Mononuclear cell (primary cell): ENCODE data around the gene NPEPL1. TPM values are rescaled to one million over a fixed set of nuclear protein-coding genes. Genes with fewer than 3 reads are reported as not detected.
"Not testable (repeated sequence)": the region's sequence is repeated elsewhere in the genome, so short reads cannot be mapped to it uniquely, and the experiment has no call there.

Source experiments
- H3K27me3 ChIP-seq: 2 replicates; pipeline ENCODE4 v1.6.0; 2011; ENCODE audit warnings: low read length, control low read depth; ENCODE audit not compliant: insufficient read depth
- H3K4me1 ChIP-seq: 2 replicates; pipeline ENCODE4 v1.5.1; 2011; ENCODE audit warnings: mild to moderate bottlenecking, low read length, control low read depth; ENCODE audit not compliant: insufficient read depth
- H3K4me3 ChIP-seq: 2 replicates; pipeline ENCODE4 v1.5.1; 2011; ENCODE audit warnings: mild to moderate bottlenecking, low read length, moderate library complexity
- H3K9me3 ChIP-seq: 2 replicates; pipeline ENCODE4 v1.5.1; 2011; ENCODE audit warnings: low read depth, mild to moderate bottlenecking, control low read depth, low read length
- total RNA-seq: library from RNA; depleted of rRNA; stranded (reverse); fragments of >200 nt; gene quantifications from one replicate; pipeline ENCODE4 v1.2.3, GENCODE V29; 2012

NPEPL1 gene
- total RNA-seq, 1 donor, result 25.5 TPM

DNA sequence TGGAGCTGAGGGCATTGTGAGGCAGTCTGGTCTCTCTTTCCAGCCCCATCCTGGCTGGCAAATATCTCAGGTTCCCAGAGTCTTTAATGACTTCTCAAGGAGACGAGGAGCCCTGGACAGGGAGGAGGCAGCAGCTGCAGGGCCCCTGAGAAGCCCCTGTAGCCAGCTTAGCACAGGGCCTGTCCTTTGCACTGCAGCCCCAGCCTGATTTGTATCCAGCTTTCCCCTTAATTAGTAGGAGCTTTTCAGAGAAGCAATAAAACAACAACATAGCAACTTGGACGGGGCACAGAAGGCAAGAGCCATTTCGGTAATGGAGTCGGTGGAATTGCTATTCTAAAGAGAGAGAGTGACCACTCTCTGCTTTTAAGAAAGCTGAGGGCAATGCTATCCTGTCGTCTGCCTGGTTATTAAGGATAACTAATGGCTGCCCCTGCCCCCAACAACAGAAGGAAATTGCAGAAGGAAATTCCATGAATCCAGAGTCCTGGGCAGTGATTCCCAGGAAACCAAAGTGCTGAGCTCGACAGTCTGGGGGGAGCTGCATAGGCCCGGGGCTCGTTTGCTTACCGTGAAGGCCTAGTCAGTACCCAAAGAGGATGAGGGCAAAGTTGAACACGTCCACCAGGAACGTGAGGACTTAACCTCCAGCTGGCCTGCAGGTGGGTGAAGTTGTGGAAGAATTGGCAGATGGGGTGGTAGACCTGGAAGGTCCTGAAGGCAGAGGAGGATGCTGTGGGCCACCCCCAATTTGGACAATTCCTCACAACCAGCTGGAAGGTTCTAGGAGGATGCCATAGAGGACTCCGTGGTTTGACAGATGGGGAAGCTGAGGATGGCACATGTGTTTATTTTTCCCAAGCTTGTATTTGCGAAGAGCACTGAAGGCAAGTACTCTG is 50.3 kb downstream of the NPEPL1 start:
- Histone ChIP-seq H3K4me3 (no peak overlapping the region), H3K9me3 (no peaks in the 10 kb centered on the region), H3K27me3 (peaks cover 4% of the 10 kb centered on the region)

DNA sequence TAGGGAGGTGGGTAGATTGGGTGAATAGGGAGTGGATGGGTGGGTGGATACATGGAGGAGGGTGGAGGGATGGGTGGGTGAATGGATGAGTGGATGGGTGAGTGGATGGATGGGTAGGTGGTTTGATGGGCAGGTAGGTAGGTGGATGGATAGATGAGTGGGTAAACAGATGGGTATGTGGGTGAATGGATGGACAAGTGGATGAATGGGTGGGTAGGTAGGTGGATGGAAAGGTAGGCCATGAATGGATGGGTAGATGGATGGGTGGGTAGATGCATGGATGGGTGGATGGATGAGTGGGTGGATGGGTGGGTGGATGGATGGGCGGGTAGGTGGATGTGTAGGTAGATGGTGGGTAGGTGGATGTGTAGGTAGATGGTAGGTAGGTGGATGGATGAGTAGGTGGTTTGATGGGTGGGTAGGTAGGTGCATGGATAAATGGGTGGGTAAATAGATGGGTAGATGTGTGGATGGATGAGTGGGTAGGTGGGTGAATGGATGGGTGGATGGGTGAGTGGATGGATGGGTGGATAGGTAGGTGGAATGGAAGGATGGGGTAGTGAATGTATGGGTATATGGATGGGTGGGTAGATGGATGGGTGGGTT is 51.4 kb downstream of the NPEPL1 start:
- H3K4me3 ChIP-seq, result no peak overlapping the region
- H3K27me3 ChIP-seq, result no peaks in the 10 kb centered on the region
- no peaks in the 10 kb centered on the region for H3K4me1 ChIP-seq
- H3K9me3 ChIP-seq, result no peaks in the 10 kb centered on the region

More for the DNA sequence above, 50.3 kb downstream of the NPEPL1 start:
- H3K4me1 ChIP-seq, result no peaks in the 10 kb centered on the region

DNA sequence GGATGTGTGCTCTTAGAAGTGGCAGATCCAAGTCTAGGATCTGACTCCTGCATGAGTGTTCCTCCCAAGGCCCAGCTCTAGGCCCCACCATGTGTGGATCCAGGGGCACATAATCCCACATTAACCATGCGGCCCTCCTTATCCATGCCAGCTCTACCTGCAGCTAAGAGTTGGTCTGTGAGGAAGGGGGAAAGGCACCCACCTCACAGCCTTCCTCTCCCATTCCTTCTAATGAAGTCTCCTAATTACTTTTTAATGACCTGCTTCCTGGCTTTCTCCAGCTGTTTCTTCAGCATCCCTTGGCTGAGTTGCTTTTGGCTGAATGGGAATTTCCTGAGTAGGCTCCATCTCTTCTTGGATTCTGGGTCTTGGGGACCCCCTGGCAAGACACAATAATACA is 52.2 kb downstream of the NPEPL1 start:
- Histone ChIP-seq H3K27me3 (no peaks in the 10 kb centered on the region), H3K4me1 (no peaks in the 10 kb centered on the region), H3K4me3 (no peak overlapping the region), H3K9me3 (no peaks in the 10 kb centered on the region)

DNA sequence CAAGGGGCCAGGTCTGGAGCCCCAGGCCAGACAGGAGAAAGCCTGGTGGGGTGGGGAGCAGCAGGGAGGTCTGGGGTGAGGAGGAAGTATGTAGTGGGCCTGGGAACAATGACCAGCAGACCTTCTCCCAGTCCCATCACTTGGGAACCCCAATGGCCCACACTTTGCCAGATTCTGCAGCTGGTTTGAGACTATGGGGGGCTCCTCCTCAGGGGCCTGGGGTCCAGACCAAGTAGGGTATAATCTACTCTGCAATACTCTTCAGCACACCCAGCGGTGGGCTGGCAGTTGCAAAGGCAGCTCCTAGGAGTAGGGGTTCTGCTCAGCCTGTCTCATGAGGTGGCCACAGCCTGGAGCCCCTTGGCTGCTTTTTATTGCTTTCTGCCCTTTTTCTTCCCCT is 52.8 kb downstream of the NPEPL1 start:
- H3K4me3 ChIP-seq, result no peak overlapping the region

DNA sequence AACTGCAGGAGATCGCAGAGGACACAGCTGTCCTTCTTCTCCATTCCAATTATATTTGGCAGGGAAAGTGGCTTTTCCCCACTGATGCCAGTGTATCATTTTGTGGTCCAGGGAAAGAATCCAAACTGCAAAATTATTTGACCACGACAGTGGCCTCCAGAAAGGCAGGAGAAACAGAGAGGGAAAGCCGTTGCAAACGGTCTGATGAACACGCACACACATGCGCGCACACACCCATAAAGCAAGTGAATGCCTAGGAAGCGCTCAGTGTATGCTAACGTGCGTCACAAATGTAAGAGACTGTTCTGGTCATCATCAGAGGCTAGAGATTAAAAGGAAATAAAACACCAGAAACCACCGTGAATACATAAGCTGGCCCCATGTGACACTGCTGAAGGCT is 54.0 kb downstream of the NPEPL1 start:
- Histone ChIP-seq H3K9me3 (no peaks in the 10 kb centered on the region), H3K27me3 (no peaks in the 10 kb centered on the region)

More for the DNA sequence above, 52.8 kb downstream of the NPEPL1 start:
- Histone ChIP-seq H3K9me3 (no peaks in the 10 kb centered on the region), H3K4me1 (no peaks in the 10 kb centered on the region), H3K27me3 (no peaks in the 10 kb centered on the region)

DNA sequence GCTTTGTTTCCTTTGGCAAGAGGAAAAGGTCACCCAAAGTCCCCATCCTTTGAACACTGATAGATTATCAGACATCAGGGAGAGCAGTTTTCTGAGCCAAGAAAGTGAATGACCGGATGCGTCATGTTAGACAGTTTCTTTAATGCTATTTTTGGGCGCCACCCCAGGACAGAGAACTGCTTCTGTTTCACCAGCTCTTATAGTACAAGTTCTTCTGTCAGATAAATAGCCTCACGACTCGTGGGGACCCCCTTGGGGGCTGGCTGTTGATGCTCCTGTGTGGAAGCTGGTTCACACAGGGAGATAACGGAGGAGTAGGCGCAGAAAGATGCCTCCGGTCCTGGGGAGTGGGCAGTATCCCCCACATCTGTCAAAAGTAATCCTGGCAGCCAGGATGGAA is 54.6 kb downstream of the NPEPL1 start:
- H3K4me3 ChIP-seq, result no peak overlapping the region

More for the DNA sequence above, 54.0 kb downstream of the NPEPL1 start:
- Histone ChIP-seq H3K4me3 (no peak overlapping the region), H3K4me1 (no peaks in the 10 kb centered on the region)

DNA sequence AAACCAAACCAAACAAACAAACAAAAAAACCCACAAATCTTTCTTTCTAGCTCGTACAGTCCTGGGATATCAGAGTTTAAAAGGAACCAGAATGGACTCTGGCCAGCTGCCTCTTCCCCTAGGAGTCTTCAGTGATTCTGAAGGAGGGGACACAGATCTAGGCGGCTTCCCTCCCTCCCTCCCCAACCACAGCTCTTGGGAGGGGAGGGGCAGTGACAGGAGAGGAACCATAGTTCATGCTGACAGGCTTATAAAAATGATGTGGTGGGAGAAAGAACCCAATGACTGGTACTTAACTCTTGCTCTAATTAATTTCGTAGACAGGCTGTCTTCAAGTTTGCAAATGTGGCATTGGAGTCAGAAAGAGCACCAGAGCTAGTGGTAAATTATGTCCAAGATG is 56.0 kb downstream of the NPEPL1 start:
- Histone ChIP-seq H3K4me3 (no peak overlapping the region), H3K9me3 (no peaks in the 10 kb centered on the region), H3K4me1 (no peaks in the 10 kb centered on the region), H3K27me3 (no peaks in the 10 kb centered on the region)

More for the DNA sequence above, 54.6 kb downstream of the NPEPL1 start:
- H3K4me1 ChIP-seq, result no peaks in the 10 kb centered on the region
- H3K9me3 ChIP-seq, result no peaks in the 10 kb centered on the region
- H3K27me3 ChIP-seq, result no peaks in the 10 kb centered on the region

DNA sequence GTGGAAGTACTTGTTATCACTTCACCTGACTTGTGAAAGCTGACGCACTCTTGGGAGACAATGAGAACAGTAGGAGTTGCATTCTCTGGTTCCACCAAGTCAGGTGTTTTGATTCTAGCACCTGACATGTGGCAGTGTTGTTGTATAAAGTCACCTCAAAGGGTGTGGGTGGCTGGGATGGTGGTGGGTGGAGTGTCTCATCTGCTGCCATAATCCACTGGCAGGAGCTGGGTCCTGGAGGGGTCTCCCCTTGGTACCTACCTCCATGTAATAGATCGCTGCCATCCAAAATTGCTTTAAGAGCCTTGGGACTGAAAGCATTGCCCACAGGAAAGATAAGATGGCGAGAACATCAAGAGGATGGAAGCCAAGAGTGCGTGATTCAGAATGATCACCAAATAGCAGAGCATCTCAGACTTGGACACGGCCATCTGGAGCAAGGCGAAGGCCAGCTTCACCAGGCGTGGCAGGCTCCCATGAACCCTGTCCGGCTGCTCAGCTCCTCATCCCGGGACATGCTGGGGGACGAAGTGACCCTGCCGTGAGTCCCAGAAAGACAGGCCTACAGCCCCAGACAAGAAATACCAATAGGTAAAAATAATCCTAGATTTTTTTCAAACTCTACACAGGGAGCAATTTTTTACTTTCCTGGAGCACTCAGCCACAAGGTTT is 56.6 kb downstream of the NPEPL1 start:
- no peak overlapping the region for H3K4me3 ChIP-seq
- no peaks in the 10 kb centered on the region for H3K27me3 ChIP-seq
- no peaks in the 10 kb centered on the region for H3K9me3 ChIP-seq
- H3K4me1 ChIP-seq, result no peaks in the 10 kb centered on the region

DNA sequence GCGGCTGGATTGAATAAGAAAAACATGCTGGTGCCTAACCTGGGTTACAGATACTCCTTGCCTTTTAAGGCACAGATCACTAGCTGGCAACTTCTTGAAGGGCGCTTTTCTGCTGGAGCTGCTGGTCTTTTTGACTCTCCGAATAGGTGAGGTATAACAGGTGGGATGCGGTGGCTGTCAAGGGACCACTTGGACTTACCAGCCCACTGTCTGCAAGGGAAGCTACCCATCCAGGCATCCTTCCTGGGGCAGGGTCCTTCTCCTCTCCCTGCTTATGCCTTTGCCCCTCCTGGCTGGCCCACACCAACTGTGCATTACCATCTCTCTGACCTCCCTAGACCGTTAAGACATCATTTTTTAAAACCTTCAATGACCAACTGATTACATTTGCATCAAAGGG is 57.4 kb downstream of the NPEPL1 start:
- H3K9me3 ChIP-seq, result no peaks in the 10 kb centered on the region
- no peak overlapping the region for H3K4me3 ChIP-seq
- H3K27me3 ChIP-seq, result no peaks in the 10 kb centered on the region
- no peaks in the 10 kb centered on the region for H3K4me1 ChIP-seq

DNA sequence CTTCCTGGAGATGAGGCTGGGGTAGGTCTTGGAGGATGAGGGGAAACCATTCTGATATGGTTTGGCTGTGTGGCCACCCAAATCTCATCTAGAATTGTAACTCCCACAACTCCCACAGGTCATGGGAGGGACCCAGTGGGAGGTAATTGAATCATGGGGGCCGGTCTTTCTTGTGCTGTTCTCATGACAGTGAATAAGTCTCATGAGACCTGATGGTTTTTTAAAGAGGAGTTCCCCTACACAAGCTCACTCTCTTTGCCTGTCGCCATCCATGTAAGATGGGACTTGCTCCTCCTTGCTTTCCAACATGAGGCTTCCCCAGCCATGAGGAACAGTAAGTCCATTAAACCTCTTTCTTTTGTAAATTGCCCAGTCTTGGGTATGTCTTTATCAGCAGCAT is 58.1 kb downstream of the NPEPL1 start:
- H3K27me3 ChIP-seq, H3K4me3 ChIP-seq, H3K9me3 ChIP-seq, H3K4me1 ChIP-seq: not testable (repeated sequence)

DNA sequence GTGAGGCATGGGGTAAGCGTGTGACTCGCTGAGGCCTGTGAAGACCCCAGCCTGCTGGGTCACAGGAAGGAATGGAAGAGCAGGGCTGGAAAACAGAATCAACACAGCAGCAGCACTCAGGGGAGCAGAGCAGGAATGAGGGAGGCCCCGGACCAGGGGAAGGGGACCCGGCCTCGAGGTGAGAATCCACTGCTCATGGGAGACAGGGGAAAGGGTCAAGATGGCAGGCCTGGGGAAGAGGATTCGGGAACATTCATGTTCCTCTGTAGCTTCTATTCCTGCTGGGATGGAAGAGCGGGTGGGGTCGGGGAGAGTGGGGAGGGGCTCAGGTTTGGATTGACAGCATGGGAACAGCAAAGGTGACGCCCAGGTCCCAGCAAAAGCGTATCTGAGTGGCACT is 59.4 kb downstream of the NPEPL1 start:
- Histone ChIP-seq H3K4me3 (no peak overlapping the region), H3K27me3 (no peaks in the 10 kb centered on the region), H3K9me3 (no peaks in the 10 kb centered on the region), H3K4me1 (no peaks in the 10 kb centered on the region)

DNA sequence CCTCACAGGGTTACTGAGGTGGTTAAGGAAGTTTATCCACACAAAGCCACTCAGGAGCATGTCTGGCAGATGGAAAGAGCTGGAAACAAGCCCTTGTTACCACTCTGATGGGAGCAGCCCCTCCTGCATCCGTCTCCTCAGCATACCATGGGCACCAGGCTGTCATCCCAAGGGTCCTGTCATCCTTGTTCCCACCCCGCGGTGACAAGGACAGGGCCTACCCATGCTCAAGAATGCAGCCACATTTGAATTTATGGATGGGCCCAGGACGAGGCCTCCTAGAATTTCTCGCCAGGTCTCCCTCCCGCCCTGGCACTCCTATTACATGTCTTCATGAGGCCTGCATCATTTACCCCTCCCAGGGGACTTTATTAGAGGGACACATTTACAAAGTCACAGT is 60.0 kb downstream of the NPEPL1 start:
- Histone ChIP-seq H3K4me1 (no peaks in the 10 kb centered on the region), H3K4me3 (no peak overlapping the region), H3K27me3 (no peaks in the 10 kb centered on the region)

DNA sequence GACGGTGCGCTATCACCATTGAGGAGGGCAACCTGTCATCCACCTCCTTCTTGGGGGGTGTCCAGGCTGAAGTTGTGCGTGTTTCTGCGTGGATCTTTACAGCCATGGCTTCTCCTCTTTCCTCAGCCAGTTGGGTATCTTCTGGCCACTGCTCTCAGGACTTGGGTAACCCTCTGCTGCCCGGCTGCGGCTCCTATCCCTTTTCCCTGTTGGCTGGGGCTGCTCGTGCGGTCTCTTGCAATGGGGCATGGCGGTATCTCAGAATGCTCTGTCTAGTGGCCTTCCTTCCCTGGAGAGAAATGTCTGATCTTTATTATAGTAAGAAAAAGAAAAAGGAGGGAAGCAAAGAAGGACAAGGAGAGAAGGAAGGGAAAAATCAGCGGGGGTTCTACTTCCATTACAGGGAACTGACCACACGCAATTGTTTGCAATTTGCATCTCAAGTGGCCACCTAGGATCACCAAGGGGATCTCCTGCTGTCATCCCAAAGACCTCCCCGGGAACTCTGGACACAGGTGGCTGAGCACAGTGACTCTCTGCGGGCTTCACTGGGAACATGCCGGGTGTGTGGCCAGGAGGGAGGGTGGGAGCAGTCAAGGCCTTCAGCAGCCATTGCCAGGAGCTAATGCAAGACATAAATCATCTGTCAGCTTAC is 60.8 kb downstream of the NPEPL1 start:
- H3K4me1 ChIP-seq, result no peaks in the 10 kb centered on the region
- H3K27me3 ChIP-seq, result no peaks in the 10 kb centered on the region
- no peak overlapping the region for H3K4me3 ChIP-seq
- H3K9me3 ChIP-seq, result no peaks in the 10 kb centered on the region

More for the DNA sequence above, 60.0 kb downstream of the NPEPL1 start:
- no peaks in the 10 kb centered on the region for H3K9me3 ChIP-seq

DNA sequence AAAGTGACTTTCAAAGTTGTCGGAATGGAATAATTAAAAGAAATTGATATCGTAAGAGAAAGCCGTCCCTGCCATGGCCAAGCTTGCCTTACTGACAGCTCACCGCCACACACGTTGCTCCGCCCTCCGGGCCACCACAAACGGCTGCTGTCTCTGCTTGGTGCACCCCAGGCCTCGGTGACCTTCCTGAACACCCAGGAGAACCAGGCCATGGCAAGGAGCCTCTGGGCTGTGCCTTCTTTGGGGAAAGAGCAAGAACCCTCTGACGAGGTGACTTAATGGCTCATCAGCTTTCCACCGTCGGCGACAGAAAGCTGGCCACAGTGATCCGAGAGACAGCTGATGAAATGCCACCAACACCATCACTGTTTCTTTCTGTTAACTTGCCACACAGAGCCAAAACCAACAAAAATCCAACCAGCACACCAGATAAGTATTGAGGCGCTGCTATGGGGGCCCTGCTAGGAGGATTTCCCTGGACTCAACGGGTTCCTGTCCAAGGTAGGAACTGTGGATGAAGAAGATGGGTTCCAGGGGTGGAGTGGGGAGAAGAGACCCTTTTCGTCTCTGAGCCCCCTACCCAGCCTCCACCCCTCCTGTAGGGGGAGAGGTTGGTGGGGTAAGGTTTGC is 61.4 kb downstream of the NPEPL1 start:
- H3K4me3 ChIP-seq, result no peak overlapping the region
- no peaks in the 10 kb centered on the region for H3K4me1 ChIP-seq
- H3K9me3 ChIP-seq, result no peaks in the 10 kb centered on the region
- H3K27me3 ChIP-seq, result no peaks in the 10 kb centered on the region
